Thyroid gland (tissue), 4 donors: ENCODE results near the gene HPS4.

Source experiments
- POLR2A ChIP-seq, 2 donors: fragments of 450-650 bp; IDR thresholded peaks; one replicate each; pipeline ENCODE4 v1.6.1; 2017; ENCODE audit warnings: antibody characterized with exemption in 2 of 2, mild to moderate bottlenecking in 2 of 2, moderate library complexity in 1 of 2
- TF ChIP-seq, protein P1 (sequence below), 6 experiments: fragments of 200-600 bp in 3 of 6; fragments of 450-650 bp in 3 of 6; sonication (generic) in 3 of 6; IDR thresholded peaks; one replicate each; pipeline ENCODE4 v1.5.1; 2016 to 2019; ENCODE audit warnings: antibody characterized with exemption in 6 of 6, mild to moderate bottlenecking in 2 of 6, inconsistent platforms in 1 of 6, moderate library complexity in 1 of 6

- no peak for TF ChIP-seq POLR2A (IDR thresholded peaks at IDR 0.05)
- TF ChIP-seq, protein P1, sequence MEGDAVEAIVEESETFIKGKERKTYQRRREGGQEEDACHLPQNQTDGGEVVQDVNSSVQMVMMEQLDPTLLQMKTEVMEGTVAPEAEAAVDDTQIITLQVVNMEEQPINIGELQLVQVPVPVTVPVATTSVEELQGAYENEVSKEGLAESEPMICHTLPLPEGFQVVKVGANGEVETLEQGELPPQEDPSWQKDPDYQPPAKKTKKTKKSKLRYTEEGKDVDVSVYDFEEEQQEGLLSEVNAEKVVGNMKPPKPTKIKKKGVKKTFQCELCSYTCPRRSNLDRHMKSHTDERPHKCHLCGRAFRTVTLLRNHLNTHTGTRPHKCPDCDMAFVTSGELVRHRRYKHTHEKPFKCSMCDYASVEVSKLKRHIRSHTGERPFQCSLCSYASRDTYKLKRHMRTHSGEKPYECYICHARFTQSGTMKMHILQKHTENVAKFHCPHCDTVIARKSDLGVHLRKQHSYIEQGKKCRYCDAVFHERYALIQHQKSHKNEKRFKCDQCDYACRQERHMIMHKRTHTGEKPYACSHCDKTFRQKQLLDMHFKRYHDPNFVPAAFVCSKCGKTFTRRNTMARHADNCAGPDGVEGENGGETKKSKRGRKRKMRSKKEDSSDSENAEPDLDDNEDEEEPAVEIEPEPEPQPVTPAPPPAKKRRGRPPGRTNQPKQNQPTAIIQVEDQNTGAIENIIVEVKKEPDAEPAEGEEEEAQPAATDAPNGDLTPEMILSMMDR (IDR thresholded peaks at IDR 0.05), result no peak
Observed at GRCh38 chr22:26494506-26494905, 10.9 kb upstream of the HPS4 start.
